Thyroid gland (tissue), 4 donors: ENCODE data around the gene CYP2C19.

Experiments used
- POLR2A ChIP-seq, 2 donors: fragments of 450-650 bp; IDR thresholded peaks; one replicate each; pipeline ENCODE4 v1.6.1; 2017; ENCODE audit warnings: antibody characterized with exemption in 2 of 2, mild to moderate bottlenecking in 2 of 2, moderate library complexity in 1 of 2
- TF ChIP-seq, protein P1 (sequence below), 6 experiments: fragments of 200-600 bp in 3 of 6; fragments of 450-650 bp in 3 of 6; sonication (generic) in 3 of 6; IDR thresholded peaks; one replicate each; pipeline ENCODE4 v1.5.1; 2016 to 2019; ENCODE audit warnings: antibody characterized with exemption in 6 of 6, mild to moderate bottlenecking in 2 of 6, inconsistent platforms in 1 of 6, moderate library complexity in 1 of 6

DNA sequence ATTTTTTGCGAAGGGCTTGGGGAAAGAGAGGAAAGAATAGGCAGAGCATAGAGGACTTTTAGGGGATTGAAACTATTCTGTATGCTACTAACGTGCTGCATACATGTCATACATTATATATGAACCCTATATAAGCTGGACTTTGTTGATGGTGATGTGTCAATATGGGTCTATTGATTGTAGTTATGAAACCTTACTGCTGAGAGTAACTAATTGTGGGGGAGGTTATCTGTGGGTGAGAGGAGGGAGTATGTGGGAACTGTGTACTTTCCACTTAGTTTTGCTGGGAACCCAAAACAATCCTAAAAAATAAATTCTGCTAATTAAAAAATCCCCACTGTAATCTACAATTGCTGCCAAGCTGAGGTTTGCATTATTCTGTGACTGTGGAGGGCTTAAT lies 15.3 kb upstream of the CYP2C19 start:
- TF ChIP-seq, protein P1, sequence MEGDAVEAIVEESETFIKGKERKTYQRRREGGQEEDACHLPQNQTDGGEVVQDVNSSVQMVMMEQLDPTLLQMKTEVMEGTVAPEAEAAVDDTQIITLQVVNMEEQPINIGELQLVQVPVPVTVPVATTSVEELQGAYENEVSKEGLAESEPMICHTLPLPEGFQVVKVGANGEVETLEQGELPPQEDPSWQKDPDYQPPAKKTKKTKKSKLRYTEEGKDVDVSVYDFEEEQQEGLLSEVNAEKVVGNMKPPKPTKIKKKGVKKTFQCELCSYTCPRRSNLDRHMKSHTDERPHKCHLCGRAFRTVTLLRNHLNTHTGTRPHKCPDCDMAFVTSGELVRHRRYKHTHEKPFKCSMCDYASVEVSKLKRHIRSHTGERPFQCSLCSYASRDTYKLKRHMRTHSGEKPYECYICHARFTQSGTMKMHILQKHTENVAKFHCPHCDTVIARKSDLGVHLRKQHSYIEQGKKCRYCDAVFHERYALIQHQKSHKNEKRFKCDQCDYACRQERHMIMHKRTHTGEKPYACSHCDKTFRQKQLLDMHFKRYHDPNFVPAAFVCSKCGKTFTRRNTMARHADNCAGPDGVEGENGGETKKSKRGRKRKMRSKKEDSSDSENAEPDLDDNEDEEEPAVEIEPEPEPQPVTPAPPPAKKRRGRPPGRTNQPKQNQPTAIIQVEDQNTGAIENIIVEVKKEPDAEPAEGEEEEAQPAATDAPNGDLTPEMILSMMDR (IDR thresholded peaks at IDR 0.05) = no peak
- no peak for TF ChIP-seq POLR2A (IDR thresholded peaks at IDR 0.05)
